IPS DF 6.9 (cell line): ENCODE results near the gene TASP1.
"Not testable (repeated sequence)": the region's sequence is repeated elsewhere in the genome, so short reads cannot be mapped to it uniquely, and the experiment has no call there.

Source experiments
- DNase-seq: peaks from one replicate; pipeline ENCODE4 v3.0.0-alpha.2; 2013; ENCODE audit warnings: low read depth, low spot score
- H3K27ac ChIP-seq: one replicate; pipeline ENCODE4 v1.5.1; 2013; ENCODE audit warnings: low read length, control low read depth
- H3K27me3 ChIP-seq: 2 replicates; pipeline ENCODE4 v1.6.1; 2013; ENCODE audit warnings: mild to moderate bottlenecking, low read length; ENCODE audit not compliant: control insufficient read depth, insufficient read depth
- H3K36me3 ChIP-seq: 2 replicates; pipeline ENCODE4 v1.6.1; 2013; ENCODE audit warnings: low read length; ENCODE audit not compliant: control insufficient read depth, insufficient read depth
- H3K4me1 ChIP-seq: 2 replicates; pipeline ENCODE4 v1.6.1; 2013; ENCODE audit warnings: low read length; ENCODE audit not compliant: control insufficient read depth, insufficient read depth
- H3K4me3 ChIP-seq: 2 replicates; pipeline ENCODE4 v1.5.1; 2013; ENCODE audit warnings: mild to moderate bottlenecking, low read length
- H3K9me3 ChIP-seq: 2 replicates; pipeline ENCODE4 v1.6.1; 2013; ENCODE audit warnings: low read length, inconsistent platforms; ENCODE audit not compliant: control insufficient read depth, insufficient read depth
- WGBS: extraction: QIAGEN DNeasy Blood & Tissue Kit; methylation state at CpG from one replicate; pipeline ENCODE4 v1.1.7; 2013; ENCODE audit warnings: mixed read lengths, missing lambda C conversion rate; ENCODE audit not compliant: insufficient read length, insufficient coverage; 5-methylcytosine and 5-hydroxymethylcytosine counted together

TASP1 gene

DNA sequence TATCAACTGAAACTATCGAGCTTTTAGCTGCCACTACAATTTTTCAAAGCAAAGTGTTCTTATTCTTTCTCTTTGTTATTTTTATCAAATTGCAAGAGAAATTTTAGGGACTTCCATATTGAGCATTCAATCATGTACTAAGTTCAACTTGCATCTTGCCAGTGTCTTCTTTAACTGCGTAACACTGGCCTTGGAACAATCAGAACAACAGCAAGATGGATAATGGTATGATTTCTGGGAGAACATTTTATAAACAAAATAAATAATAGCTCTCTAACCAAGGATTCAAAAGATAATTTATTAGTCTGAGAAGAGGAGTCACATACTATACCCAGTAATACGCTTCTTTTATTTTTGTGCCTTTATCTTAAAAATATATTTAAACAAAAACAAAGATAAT, 249.6 kb downstream of the TASP1 start:
- no peaks in the 10 kb centered on the region for H3K9me3 ChIP-seq
- no peak overlapping the region for H3K4me3 ChIP-seq
- DNase-seq, result no peak
- WGBS, result no CpG with 5 or more reads among the region's 3 CpGs
- no peaks in the 10 kb centered on the region for H3K36me3 ChIP-seq
- H3K27me3 ChIP-seq, result no peaks in the 10 kb centered on the region
- no peaks in the 10 kb centered on the region for H3K4me1 ChIP-seq
- no peak overlapping the region for H3K27ac ChIP-seq

DNA sequence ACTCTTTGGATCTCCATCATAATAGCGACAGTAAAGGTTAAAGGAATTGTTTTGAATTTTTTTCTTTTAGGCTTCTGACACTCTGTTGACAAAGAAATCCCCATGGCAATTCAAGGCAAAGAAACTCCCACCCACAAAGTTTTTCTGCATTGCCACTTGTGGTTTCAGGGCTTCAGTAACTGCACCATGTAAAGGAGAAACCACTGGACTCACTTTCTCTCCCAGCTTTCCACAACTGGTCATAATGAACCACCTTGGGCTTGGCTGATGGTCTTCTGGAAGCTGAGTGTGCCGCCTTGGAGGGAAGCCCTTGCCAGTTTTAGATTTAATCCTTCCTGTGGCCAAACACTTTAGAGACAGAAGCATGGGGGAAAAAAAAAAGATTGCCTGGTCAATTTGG, 254.6 kb downstream of the TASP1 start:
- Histone ChIP-seq H3K27ac (no peak overlapping the region), H3K4me1 (no peaks in the 10 kb centered on the region), H3K9me3 (no peaks in the 10 kb centered on the region), H3K4me3 (no peak overlapping the region), H3K36me3 (no peaks in the 10 kb centered on the region), H3K27me3 (no peaks in the 10 kb centered on the region)
- no peak for DNase-seq
- no CpG with 5 or more reads among the region's 2 CpGs for WGBS

GRCh38 chr20:13382786-13383185, 255.9 kb downstream of the TASP1 start:
- Histone ChIP-seq H3K4me1 (no peaks in the 10 kb centered on the region), H3K27ac (no peak overlapping the region), H3K27me3 (no peaks in the 10 kb centered on the region), H3K36me3 (no peaks in the 10 kb centered on the region), H3K4me3 (no peak overlapping the region), H3K9me3 (no peaks in the 10 kb centered on the region)
- DNase-seq, result no peak
- no CpG with 5 or more reads among the region's 3 CpGs for WGBS

- H3K4me3 ChIP-seq, H3K9me3 ChIP-seq, H3K36me3 ChIP-seq, DNase-seq, H3K27ac ChIP-seq, H3K4me1 ChIP-seq, H3K27me3 ChIP-seq: not testable (repeated sequence)
- no CpG with 5 or more reads among the region's 11 CpGs for WGBS
Observed at GRCh38 chr20:13380497-13381229, 258.1 kb downstream of the TASP1 start.

DNA sequence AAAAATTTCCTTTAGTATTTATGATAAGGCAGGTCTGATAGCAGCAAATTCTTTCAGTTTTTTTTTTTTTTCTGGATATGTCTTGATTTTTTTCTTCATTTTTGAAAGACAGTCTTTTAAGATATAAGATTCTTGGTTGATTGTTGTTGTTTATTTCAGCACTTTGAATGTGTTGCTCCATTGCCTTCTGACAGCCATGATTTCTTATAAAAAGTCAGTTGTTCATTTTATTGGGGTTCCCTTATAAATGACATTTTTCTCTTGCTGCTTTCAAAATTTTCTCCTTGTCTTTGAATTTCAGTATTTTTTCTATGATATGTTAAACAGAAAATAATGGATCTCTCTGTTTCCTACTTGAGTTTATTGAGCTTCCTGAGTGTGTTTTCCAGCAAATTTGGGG, 265.3 kb downstream of the TASP1 start:
- Histone ChIP-seq H3K9me3 (no peaks in the 10 kb centered on the region), H3K4me3 (no peak overlapping the region), H3K27ac (no peak overlapping the region), H3K4me1 (no peaks in the 10 kb centered on the region), H3K36me3 (no peaks in the 10 kb centered on the region), H3K27me3 (no peaks in the 10 kb centered on the region)
- no peak for DNase-seq

GRCh38 chr20:13364278-13365170, 274.2 kb downstream of the TASP1 start:
- Histone ChIP-seq H3K36me3 (no peaks in the 10 kb centered on the region), H3K4me3 (no peak overlapping the region), H3K27me3 (no peaks in the 10 kb centered on the region), H3K9me3 (no peaks in the 10 kb centered on the region), H3K27ac (no peak overlapping the region), H3K4me1 (no peaks in the 10 kb centered on the region)
- DNase-seq, result no peak
- no CpG with 5 or more reads among the region's 6 CpGs for WGBS

DNA sequence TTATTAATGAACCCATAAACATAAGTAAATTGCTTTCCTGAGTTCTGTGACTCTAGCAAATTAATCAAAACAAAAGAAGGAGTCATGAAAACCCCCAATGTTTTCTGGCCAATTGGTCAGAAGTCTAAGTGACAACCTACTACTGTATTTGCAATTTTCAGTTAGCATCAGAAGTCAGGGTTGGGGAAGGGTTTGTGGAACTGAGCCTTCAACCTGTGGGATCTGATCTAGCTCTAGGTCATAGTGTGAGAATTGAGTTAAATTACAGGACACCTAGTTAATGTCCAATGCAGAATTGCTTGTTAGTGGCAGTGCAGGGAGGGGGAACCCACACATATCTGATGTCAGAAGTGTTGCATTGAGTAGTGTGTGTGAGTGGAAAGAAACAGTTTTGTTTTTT, 275.3 kb downstream of the TASP1 start:
- Histone ChIP-seq H3K27ac (no peak overlapping the region), H3K4me3 (no peak overlapping the region), H3K36me3 (no peaks in the 10 kb centered on the region), H3K27me3 (no peaks in the 10 kb centered on the region), H3K9me3 (no peaks in the 10 kb centered on the region), H3K4me1 (no peaks in the 10 kb centered on the region)
- DNase-seq, result no peak

- not testable (repeated sequence) for H3K27ac ChIP-seq, H3K36me3 ChIP-seq, H3K9me3 ChIP-seq, H3K4me1 ChIP-seq, H3K4me3 ChIP-seq, DNase-seq, H3K27me3 ChIP-seq
- no CpG with 5 or more reads among the region's 5 CpGs for WGBS
Observed at GRCh38 chr20:13362165-13362564, 276.6 kb downstream of the TASP1 start.

- H3K36me3 ChIP-seq, DNase-seq, H3K27ac ChIP-seq, H3K27me3 ChIP-seq, H3K4me1 ChIP-seq, H3K4me3 ChIP-seq, H3K9me3 ChIP-seq: not testable (repeated sequence)
- WGBS, result no CpG with 5 or more reads among the region's 12 CpGs
Observed at GRCh38 chr20:13358936-13359335, 279.8 kb downstream of the TASP1 start.

DNA sequence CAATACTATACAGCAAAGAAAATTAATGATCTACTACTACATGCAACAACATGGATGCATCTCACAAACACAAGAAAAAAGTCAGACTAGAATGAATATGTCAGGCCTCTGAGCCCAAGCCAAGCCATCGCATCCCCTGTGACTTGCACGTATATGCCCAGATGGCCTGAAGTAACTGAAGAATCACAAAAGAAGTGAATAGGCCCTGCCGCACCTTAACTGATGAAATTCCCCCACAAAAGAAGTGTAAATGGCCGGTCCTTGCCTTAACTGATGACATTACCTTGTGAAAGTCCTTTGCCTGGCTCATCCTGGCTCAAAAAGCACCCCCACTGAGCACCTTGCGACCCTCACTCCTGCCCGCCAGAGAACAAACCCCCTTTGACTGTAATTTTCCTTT, 280.9 kb downstream of the TASP1 start:
- no CpG with 5 or more reads among the region's 6 CpGs for WGBS
- H3K36me3 ChIP-seq, H3K4me1 ChIP-seq, H3K27me3 ChIP-seq, H3K4me3 ChIP-seq, H3K9me3 ChIP-seq, H3K27ac ChIP-seq, DNase-seq: not testable (repeated sequence)

- H3K36me3 ChIP-seq, result no peaks in the 10 kb centered on the region
- H3K27me3 ChIP-seq, result no peaks in the 10 kb centered on the region
- H3K27ac ChIP-seq, result no peak overlapping the region
- no peak overlapping the region for H3K4me3 ChIP-seq
- no peaks in the 10 kb centered on the region for H3K9me3 ChIP-seq
- H3K4me1 ChIP-seq, result no peaks in the 10 kb centered on the region
- DNase-seq, result no peak
Observed at GRCh38 chr20:13356591-13356990, 282.1 kb downstream of the TASP1 start.
